Ammon's horn (tissue), 1 donor: ENCODE measurements around the gene ONECUT1.

ENCODE experiments used
- DNase-seq: peaks from one replicate; pipeline ENCODE4 v3.0.0-alpha.2; 2016; ENCODE audit warnings: low spot score

The ONECUT1 gene

DNA sequence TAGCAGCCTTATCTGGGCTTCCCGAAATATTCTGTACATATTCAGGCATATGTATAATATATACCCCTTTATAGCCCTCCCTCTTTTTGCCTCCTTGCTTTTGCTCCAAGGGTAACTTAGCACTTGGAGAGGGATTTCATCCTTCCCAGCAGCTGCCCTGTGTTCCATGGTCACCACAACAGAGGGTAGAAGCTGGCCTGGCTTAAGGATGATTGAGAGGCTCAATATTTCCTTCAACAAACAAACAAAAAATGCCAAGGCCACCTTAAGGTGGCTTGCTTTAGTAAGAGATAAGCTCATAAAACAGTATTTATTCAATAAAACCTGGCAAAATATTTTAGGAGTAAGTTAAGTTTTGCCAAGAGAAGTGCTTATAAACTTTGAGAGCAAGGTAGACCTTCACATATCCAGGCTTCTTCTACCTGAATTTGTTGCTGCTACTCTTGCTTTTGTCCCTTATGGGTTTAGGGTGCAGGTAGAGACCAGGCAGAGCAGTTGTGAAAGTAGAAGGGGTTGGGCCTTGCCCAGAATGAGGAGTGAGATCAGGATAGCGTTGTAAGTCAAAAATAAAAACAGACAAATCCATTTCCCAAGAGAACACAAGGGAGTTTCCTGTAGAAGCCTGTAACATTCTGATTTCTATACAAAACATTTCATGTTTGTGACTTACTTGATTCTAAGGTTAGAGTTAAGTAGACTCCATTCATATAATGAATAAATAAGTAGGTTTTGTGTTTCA lies 58.2 kb downstream of the ONECUT1 start:
- DNase-seq: no peak

DNA sequence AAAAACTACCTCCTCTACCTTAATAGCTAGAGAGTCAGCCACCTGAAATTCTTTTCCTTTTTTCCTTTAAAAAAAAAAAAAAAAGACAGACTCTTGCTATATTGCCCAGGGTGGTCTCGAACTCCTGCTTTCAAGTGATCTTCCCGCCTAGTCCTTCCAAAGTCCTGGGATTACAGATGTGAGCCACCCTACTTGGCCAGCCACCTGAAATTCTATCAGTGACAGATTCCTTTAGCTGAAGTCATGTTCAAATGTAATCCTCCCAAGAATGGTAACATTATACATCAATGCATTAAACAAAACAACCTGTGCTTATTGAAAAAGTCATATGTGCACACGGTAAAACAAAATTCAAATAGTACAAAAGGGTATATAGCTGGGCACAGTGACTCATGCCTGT lies 59.1 kb downstream of the ONECUT1 start:
- no peak for DNase-seq

DNA sequence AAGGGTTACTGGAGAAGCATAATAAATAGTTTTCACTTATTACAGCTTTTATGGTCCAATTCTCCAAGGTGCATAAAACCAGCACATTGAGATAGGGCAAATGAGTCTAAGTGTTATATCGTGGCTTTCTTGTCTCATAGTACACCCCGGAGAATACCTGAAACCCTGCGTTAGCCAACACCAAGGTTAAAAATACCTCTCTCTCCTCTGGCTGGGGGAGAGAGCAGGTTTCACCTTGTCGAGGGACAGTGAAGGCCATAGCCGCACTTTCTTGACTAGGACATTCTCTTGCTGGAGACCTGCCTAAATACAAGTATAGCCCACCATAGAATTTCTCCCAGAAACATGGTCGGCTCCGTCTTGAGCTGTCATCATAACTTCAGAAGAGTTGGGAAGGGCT lies 59.5 kb downstream of the ONECUT1 start:
- no peak for DNase-seq

DNA sequence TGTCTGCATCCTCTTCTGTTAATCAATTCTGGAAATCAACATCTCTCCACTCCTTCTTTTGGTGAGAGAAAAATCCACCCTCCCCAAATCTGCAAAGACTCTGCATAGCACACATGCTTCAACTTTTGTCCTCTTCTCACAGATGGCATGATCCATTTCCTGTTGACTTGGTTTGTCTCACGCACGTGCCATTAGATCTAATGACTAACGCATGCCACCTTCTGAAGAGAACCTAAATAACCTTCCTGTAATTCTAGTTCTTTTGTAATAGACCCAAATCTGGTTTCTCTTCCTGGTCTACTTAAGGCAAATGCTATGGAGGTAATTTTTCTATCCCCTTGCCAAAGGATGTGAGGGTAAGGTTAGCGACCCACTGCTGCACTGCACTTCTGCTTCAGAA lies 60.0 kb downstream of the ONECUT1 start:
- DNase-seq: no peak

DNA sequence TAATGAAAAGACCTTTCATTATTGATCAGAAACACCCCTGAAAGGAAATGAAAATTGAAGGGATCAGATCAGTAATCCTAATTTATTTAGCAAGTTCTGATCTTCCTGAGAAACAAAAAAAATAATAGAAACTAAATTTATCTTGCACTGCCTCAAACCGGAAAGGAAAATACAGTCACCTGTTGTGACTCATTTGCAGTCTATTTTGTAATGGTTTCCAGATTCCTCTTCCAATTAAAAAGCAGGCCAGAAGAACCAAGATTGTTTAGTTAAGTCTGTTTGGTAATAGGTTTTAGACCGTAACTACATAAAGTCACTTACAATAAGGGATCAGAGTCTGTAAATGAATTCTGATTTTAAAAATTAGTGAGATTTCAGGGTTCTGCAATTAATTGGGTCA lies 61.2 kb downstream of the ONECUT1 start:
- DNase-seq: no peak

DNA sequence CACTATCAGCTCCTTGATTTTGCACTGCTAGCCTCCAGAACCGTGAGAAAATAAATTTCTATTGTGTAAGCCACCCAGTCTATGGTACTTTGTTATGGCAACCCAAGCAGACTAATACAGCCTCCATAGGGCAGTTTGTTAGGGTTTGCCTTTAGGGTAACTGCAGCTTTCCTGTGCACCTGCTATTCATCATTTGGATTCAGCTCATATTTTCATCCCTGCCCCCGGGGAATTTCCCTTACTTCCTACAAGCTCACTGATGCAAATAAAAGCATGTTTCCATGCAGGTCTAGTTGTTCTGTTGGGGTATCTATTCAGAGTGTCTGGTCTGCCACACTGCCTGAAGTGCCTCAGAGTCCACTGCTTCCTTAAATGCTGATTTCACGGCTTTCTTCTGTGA lies 62.3 kb downstream of the ONECUT1 start:
- no peak for DNase-seq

DNA sequence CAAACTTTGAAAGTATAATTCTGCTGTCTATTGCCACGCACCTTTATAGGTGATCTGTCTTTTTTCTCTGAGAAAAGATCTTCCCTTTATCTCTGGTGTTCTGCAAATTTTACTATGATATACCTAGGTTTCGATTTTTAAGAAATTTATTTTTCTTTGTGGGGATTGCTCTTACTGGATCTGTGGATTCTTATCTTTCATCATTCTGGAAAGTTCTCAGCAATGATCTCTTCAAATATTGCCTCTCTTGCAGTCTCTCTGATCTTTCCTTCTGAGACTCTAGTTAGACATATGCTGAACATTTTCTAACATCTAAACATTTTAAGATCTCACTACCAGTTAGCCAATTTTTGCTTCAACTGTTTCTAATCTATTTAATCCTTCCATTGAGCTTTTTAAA lies 63.9 kb downstream of the ONECUT1 start:
- no peak for DNase-seq

DNA sequence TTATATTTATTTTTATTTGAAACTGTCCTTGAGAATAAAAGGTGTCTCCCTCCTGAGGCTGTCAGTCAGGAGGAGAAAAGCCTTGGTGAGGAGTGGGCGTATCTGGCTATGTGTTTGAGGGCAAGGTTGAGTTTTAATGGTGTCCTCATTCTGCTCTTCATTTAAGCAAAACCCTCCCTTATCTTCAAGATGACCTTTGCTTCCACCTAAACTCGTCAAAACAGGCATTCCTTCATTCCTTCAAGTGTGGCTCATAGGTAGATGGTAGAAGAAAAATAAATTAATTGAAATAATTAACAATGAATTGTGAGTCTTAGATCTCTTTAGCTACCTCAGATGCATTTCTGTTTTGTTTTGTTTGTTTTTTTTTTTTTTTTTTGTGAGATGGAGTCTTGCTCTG lies 71.6 kb downstream of the ONECUT1 start:
- DNase-seq: no peak

DNA sequence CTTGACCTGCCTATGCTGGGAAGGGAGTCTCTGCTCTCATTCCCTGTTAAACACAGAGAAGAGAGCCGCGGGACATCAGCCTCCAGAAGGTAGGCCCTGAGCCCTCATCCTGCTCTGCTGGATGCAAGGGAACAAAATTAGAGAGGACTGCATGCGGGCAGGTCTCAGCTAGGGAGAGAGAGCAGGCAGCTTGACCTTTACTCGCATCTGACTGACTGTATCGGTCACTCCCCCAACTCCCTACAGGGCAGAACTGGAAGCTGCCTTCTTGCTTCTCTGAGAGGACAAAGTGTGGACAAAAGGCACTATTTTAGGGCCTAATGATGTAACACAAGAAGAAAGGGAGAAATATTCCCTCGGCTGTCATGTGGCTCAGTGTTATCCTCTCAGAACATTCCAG lies 72.2 kb downstream of the ONECUT1 start:
- no peak for DNase-seq

DNA sequence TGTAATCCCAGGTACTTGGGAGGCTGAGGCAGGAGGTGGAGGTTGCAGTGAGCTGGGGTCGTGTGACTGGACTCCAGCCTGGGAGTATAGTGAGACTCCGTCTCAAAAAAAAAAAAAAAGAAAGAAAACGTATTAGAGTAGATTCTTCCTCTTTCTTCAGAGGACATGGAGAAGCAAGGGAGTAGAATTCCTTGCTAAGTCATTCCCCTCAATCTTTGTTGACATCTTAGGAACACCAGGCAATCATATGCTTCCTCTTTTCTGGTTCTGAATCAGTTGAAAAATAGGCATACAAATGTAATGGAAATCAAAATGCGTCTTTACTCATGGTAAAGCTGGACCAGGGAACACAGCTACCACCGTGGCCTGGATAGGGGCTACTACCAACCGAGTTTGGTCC lies 72.7 kb downstream of the ONECUT1 start:
- no peak for DNase-seq

DNA sequence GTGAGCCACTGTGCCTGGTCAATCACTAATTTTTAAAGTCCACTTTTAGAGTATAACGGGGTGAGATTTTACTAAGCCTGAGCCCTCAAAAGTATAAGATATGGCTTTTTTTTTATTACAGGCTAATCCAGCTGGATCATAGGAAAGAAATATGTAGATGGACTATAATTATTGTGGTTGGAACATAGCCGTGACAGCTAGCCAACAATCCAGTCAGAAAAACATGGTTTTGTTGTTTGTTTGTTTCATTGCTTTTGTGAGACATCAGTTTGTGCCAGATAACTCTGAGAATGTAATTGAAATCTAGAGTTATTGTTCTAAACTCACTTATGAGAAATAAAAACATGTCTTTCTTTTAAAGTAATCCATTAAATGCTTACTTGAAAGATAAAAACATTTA lies 73.6 kb downstream of the ONECUT1 start:
- DNase-seq: no peak

DNA sequence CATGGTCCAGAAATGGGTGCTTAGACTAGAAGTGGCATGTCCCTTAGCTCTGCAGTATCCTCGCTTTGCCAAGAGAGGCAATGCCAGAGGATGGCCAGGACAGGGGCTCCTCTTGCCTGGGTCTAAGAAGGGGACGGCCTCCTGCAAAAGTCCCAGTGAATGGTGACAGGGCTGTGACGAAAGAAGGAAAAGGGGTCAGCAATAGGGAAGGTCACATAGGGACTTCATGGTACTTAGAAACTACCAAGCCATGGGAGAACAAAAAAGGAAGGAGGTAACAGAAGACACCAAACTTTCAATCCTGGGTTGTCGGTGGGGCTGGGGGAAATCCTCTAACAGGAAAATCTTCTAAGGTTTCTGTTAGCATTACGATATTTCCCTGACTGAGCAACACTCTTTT lies 74.7 kb downstream of the ONECUT1 start:
- DNase-seq: no peak

DNA sequence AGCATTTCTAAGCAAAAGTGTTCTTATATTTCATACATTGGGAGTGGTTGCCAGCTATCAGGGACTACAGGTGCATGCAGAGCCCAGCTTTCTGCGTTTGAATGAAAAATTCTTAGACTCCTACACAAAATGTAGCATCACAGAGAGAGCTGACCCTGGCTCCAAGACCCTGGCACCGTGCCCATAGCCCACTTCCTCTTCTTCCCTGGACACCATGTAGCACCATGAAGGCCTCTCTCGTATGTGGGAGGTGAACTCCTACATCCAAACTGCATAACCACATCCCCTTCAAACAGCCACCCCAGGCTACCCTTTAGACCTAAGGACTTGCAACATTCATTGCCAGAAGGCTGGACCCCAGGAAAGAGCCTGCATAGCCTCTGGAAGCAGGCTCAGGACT lies 75.2 kb downstream of the ONECUT1 start:
- DNase-seq: no peak

DNA sequence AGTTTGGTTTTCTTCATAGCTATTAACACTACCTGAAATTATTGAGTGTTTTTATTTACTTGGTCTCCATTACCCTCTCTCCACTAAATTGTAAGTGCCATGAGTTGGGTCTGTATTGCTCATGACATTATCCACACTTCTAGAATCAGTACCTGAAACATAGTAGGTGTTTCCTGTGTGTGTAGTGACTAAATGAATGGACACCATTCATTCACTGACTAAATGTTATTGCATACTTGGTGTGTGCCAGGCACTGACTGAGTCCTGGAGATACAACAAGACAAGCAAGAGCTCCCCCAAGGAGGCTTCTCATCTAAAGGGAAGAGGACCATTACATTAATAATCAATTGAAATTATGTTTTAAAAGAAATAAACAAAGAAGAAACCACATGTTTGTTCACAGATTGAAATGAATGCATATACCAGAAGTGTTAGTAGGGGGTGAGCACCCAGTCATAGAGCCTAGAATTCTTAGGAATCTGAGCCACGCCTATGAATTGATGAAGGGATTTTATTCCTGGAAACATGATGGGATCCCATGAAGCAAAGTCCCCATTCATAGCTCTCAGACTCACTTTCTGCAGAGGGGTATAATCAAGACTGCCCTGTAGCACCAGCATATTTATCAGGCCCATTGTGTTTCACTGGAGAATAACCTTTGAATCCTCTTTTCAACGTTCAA lies 79.3 kb downstream of the ONECUT1 start:
- DNase-seq: no peak

DNA sequence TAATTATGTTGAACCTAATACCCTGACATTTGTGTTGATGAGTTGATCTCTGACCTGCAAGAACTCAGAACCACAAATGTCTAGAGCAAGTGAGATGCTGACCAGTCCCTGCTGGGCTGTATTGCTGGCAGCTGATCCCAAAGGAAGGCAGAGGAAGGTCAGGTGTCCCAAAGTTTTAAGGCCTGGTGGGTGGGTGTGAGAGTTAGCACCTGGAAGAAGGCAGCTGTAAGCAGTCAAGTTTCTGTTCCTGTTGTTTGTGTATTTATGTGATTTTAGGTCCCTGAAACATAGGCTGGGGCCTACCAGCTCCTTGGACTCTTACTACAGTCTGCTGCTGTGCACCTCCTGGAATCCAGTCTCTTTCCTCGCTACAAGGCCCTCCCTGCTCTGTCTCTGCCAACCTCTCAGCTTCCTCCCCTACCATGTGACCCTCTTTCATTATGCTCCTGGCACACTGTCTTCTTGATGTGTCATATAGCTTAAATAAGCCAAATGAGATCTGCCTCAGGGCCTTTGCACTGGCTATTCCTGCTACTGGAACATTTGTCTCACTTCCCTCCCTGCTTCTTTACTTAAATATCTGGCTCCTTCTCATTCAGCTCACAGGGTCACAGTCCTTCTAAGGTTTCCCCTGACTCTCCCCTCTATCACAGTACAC lies 80.0 kb downstream of the ONECUT1 start:
- DNase-seq: no peak

DNA sequence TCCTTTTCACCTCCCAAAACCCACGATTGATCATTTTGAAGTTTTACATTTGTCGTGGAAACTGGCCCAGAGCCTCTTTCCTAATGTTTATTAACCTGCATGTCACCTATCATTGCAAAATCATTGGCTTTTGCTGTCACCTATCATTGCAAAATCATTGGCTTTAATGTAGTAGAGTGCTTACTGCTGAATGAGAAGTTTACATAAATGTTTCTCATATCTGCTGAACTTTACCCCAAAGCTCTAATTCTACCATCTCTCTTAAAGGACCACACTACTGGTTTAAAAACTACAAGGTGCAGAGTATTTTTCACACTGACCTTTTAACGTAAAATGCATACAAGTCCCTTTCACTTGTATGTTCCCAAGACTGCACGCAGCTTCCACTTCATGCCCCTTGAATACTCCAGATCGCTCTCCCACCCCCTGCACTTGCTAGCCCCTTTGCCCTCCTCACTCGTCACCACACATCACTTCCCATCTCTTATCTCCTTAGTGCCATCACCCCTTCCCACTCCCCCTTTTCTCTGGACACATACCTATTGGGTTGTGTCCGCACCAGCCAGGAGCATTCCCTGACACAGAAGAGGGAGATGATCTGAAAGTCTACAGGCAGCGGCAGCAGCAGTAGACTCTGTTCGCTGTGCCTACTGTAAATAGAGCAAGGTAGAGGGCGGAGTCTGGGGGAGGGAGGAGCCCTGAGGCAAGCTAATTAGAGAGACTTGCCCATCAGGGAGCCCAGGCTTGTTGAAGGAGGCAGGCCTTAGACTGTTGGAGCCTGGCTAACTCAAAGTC lies 80.8 kb downstream of the ONECUT1 start:
- DNase-seq: no peak
